ENCODE results near the gene JARID2. TPM values are rescaled to one million over a fixed set of nuclear protein-coding genes. Genes with fewer than 3 reads are reported as not detected.

Gene JARID2
- polyA plus RNA-seq, 1 donor (not counting 4 experiments of a cell fraction or from before 2014, with no cell fraction given) = 11.0 TPM

DNA sequence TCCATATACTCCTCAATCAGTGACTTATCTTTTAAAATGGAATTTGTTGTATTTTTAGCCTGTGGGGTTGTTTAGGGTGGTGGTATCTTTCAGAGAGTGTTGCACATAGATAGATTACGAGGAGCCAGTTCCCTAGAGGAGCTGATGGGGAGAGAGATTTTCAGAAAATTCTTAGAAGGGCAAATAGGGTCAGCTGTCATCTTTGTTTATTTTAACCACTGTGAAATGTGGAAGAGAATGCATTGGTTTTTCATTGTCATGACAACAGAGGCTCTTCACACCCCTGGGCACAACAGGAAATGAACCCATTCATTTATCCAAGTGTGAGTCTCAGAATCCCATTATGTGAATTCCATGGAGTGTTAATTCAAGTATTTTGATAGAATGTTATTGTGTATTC is 188.4 kb downstream of the JARID2 start:
- Histone ChIP-seq H4K20me1 (ENCODE audit: control insufficient read depth, extremely low read depth, insufficient read depth, low read length) (no peaks in the 10 kb centered on the region), H3K27ac (ENCODE audit: control insufficient read depth, insufficient read depth, low read length) (no peak overlapping the region), H3K4me3 (ENCODE audit: control insufficient read depth in 2 of 3, extremely low read depth in 1 of 3, insufficient read depth in 2 of 3, low read depth in 1 of 3, low read length in 3 of 3) (no peak overlapping the region), H3K9me3 (ENCODE audit: control insufficient read depth, low read depth, low read length) (no peaks in the 10 kb centered on the region), H3K27me3 (ENCODE audit: control insufficient read depth, extremely low read depth, insufficient read depth, low read length) (no peaks in the 10 kb centered on the region), H3K79me2 (ENCODE audit: control insufficient read depth, insufficient read depth, low read length) (peaks cover 84% of the 10 kb centered on the region), H3K4me2 (ENCODE audit: control insufficient read depth, extremely low read depth, insufficient read depth, low read depth, low read length) (no peak overlapping the region), H3K4me1 (ENCODE audit: control insufficient read depth, extremely low read depth, insufficient read depth, low read length) (peaks cover 42% of the 10 kb centered on the region), H3K9me1 (ENCODE audit: control insufficient read depth, extremely low read depth, insufficient read depth, low read length) (peaks cover 6% of the 10 kb centered on the region), H3K36me3 (ENCODE audit: control insufficient read depth in 2 of 2, extremely low read depth in 1 of 2, insufficient read depth in 2 of 2, low read length in 2 of 2) (no peaks in the 10 kb centered on the region), H3K9ac (ENCODE audit: control insufficient read depth, extremely low read depth, insufficient read depth, low read length) (no peak overlapping the region), H2AFZ (ENCODE audit: control insufficient read depth, low read length) (no peak overlapping the region)
- FAIRE-seq (no peak), DNase-seq (ENCODE audit: low read depth, low spot score) (no peak)
- dilution Hi-C loops (cut with MboI; ENCODE audit: extremely low pct_ligation_motif_present, low sequenced_read_pairs) = no loop called here
- TF ChIP-seq EZH2 (IDR thresholded peaks at IDR 0.05; ENCODE audit: low read length) (no peak), CTCF (optimal IDR thresholded peaks at IDR 0.05 in 1 of 3, IDR thresholded peaks at IDR 0.05 in 1 of 3, conservative IDR thresholded peaks at IDR 0.05 in 1 of 3; ENCODE audit: extremely low read depth in 1 of 3, insufficient read depth in 2 of 3, low read length in 3 of 3) (no peak)

GRCh38 chr6:15434823-15435380 is 189.0 kb downstream of the JARID2 start:
- TF ChIP-seq EZH2 (IDR thresholded peaks at IDR 0.05; ENCODE audit: low read length) = no peak
- TF ChIP-seq CTCF (optimal IDR thresholded peaks at IDR 0.05 in 1 of 3, IDR thresholded peaks at IDR 0.05 in 1 of 3, conservative IDR thresholded peaks at IDR 0.05 in 1 of 3; ENCODE audit: extremely low read depth in 1 of 3, insufficient read depth in 2 of 3, low read length in 3 of 3) = no peak
- FAIRE-seq (no peak), DNase-seq (ENCODE audit: low read depth, low spot score) (no peak)
- Histone ChIP-seq H2AFZ (ENCODE audit: control insufficient read depth, low read length) (no peak overlapping the region), H3K4me3 (ENCODE audit: control insufficient read depth in 2 of 3, extremely low read depth in 1 of 3, insufficient read depth in 2 of 3, low read depth in 1 of 3, low read length in 3 of 3) (no peak overlapping the region), H3K4me2 (ENCODE audit: control insufficient read depth, extremely low read depth, insufficient read depth, low read depth, low read length) (no peak overlapping the region), H3K9me1 (ENCODE audit: control insufficient read depth, extremely low read depth, insufficient read depth, low read length) (peaks cover 4% of the 10 kb centered on the region), H3K9me3 (ENCODE audit: control insufficient read depth, low read depth, low read length) (no peaks in the 10 kb centered on the region), H3K79me2 (ENCODE audit: control insufficient read depth, insufficient read depth, low read length) (peaks cover 80% of the 10 kb centered on the region), H3K9ac (ENCODE audit: control insufficient read depth, extremely low read depth, insufficient read depth, low read length) (no peak overlapping the region), H3K36me3 (ENCODE audit: control insufficient read depth in 2 of 2, extremely low read depth in 1 of 2, insufficient read depth in 2 of 2, low read length in 2 of 2) (no peaks in the 10 kb centered on the region), H3K4me1 (ENCODE audit: control insufficient read depth, extremely low read depth, insufficient read depth, low read length) (peaks cover 39% of the 10 kb centered on the region), H4K20me1 (ENCODE audit: control insufficient read depth, extremely low read depth, insufficient read depth, low read length) (no peaks in the 10 kb centered on the region), H3K27ac (ENCODE audit: control insufficient read depth, insufficient read depth, low read length) (no peak overlapping the region), H3K27me3 (ENCODE audit: control insufficient read depth, extremely low read depth, insufficient read depth, low read length) (no peaks in the 10 kb centered on the region)
- dilution Hi-C loops (cut with MboI; ENCODE audit: extremely low pct_ligation_motif_present, low sequenced_read_pairs) = no loop called here

All from keratinocyte (primary cell).